ENCODE measurements around the gene NUP93. TPM values are rescaled to one million over a fixed set of nuclear protein-coding genes. Genes with fewer than 3 reads are reported as not detected.
"Not testable (repeated sequence)": the region's sequence is repeated elsewhere in the genome, so short reads cannot be mapped to it uniquely, and the experiment has no call there.

The NUP93 gene
- total and polyA plus RNA-seq, 2 donors = 58.3 to 85.9 TPM

DNA sequence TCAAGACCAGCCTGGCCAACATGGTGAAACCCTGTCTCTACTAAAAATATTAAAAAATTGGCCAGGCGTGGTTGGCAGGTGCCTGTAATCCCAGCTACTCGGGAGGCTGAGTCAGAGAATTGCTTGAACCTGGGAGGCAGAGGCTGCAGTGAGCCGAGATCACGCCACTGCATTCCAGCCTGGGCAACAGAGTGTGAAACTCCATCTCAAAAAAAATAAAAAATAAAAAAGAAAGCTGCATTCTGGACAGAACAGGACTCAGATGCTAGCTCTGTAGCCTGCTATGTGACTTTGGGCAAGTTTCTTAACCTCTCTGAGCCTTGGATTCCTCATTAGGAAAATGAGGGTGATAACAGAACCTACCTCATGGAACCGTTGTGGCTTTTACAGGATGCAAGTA, 138.8 kb downstream of the NUP93 start:
- not testable (repeated sequence) for H3K36me3 ChIP-seq (ENCODE audit: control insufficient read depth in 2 of 2, insufficient read depth in 2 of 2, low read length in 1 of 2); H3K27ac ChIP-seq (ENCODE audit: low read depth in 1 of 2, low read length in 1 of 2); H3K27me3 ChIP-seq (ENCODE audit: control insufficient read depth in 2 of 2, insufficient read depth in 1 of 2, low read length in 1 of 2); H3K4me1 ChIP-seq (ENCODE audit: control insufficient read depth in 2 of 2, insufficient read depth in 2 of 2, low read length in 2 of 2); H3K9me3 ChIP-seq (ENCODE audit: control insufficient read depth in 2 of 2, insufficient read depth in 1 of 2, low read length in 1 of 2); DNase-seq (ENCODE audit: low read depth in 6 of 9, low spot score in 9 of 9); H3K4me3 ChIP-seq (ENCODE audit: low read length in 2 of 2)
- WGBS = 94% methylated on average over 5 of the region's 5 CpGs

- DNase-seq (ENCODE audit: low read depth in 6 of 9, low spot score in 9 of 9) = no peak
- WGBS = 92% methylated on average over 24 of the region's 24 CpGs
- no peak overlapping the region for H3K4me3 ChIP-seq (ENCODE audit: low read length in 2 of 2)
Measured at GRCh38 chr16:56869513-56870275, 139.8 kb downstream of the NUP93 start.

DNA sequence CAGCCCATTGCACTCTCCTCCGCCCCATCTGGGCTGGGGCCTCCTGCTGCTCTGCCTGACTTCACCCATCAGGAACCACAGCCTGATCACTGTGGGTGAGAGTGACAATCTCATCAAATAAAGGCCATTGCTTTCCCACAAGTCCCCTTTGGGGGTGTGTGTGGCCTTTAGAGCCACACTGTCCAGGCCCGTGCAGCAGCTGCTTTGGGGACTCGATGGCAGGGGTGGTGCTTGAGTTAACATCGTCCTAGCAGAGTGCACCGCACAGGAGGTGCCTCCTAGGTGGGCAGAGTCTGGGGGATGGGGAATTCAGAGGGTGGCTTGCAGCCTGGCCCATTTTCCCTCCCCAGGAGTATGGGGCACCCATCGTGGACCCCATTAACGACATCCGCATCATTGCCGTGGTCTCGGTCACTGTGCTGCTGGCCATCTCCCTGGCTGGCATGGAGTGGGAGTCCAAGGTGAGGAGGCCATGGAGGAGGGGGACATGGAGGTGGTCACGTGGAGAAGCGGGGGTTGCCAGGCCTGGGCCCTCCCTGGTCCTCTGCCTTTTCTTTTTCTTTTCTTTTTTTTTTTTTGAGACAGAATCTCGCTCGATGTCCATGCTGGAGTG, 140.5 kb downstream of the NUP93 start:
- no peak overlapping the region for H3K4me3 ChIP-seq (ENCODE audit: low read length in 2 of 2)

More at GRCh38 chr16:56869513-56870275, 139.8 kb downstream of the NUP93 start:
- no peak overlapping the region for H3K27ac ChIP-seq (ENCODE audit: low read depth in 1 of 2, low read length in 1 of 2)
- no peaks in the 10 kb centered on the region for H3K9me3 ChIP-seq (ENCODE audit: control insufficient read depth in 2 of 2, insufficient read depth in 1 of 2, low read length in 1 of 2)
- H3K36me3 ChIP-seq (ENCODE audit: control insufficient read depth in 2 of 2, insufficient read depth in 2 of 2, low read length in 1 of 2) = no peaks in the 10 kb centered on the region
- H3K4me1 ChIP-seq (ENCODE audit: control insufficient read depth in 2 of 2, insufficient read depth in 2 of 2, low read length in 2 of 2) = peaks cover 0 to 4% of the 10 kb centered on the region in 2 donors
- no peaks in the 10 kb centered on the region for H3K27me3 ChIP-seq (ENCODE audit: control insufficient read depth in 2 of 2, insufficient read depth in 1 of 2, low read length in 1 of 2)

GRCh38 chr16:56871172-56871593, 141.3 kb downstream of the NUP93 start:
- WGBS = 96% methylated on average over 7 of the region's 7 CpGs
- no peaks in the 10 kb centered on the region for H3K27me3 ChIP-seq (ENCODE audit: control insufficient read depth in 2 of 2, insufficient read depth in 1 of 2, low read length in 1 of 2)
- H3K9me3 ChIP-seq (ENCODE audit: control insufficient read depth in 2 of 2, insufficient read depth in 1 of 2, low read length in 1 of 2) = no peaks in the 10 kb centered on the region
- no peaks in the 10 kb centered on the region for H3K36me3 ChIP-seq (ENCODE audit: control insufficient read depth in 2 of 2, insufficient read depth in 2 of 2, low read length in 1 of 2)
- H3K4me3 ChIP-seq (ENCODE audit: low read length in 2 of 2) = no peak overlapping the region
- no peak overlapping the region for H3K27ac ChIP-seq (ENCODE audit: low read depth in 1 of 2, low read length in 1 of 2)
- H3K4me1 ChIP-seq (ENCODE audit: control insufficient read depth in 2 of 2, insufficient read depth in 2 of 2, low read length in 2 of 2) = peaks cover 0 to 4% of the 10 kb centered on the region in 2 donors
- no peak for DNase-seq (ENCODE audit: low read depth in 6 of 9, low spot score in 9 of 9)

More for the DNA sequence above, 140.5 kb downstream of the NUP93 start:
- Histone ChIP-seq H3K27me3 (ENCODE audit: control insufficient read depth in 2 of 2, insufficient read depth in 1 of 2, low read length in 1 of 2) (no peaks in the 10 kb centered on the region), H3K4me1 (ENCODE audit: control insufficient read depth in 2 of 2, insufficient read depth in 2 of 2, low read length in 2 of 2) (peaks cover 0 to 4% of the 10 kb centered on the region in 2 donors), H3K36me3 (ENCODE audit: control insufficient read depth in 2 of 2, insufficient read depth in 2 of 2, low read length in 1 of 2) (no peaks in the 10 kb centered on the region), H3K27ac (ENCODE audit: low read depth in 1 of 2, low read length in 1 of 2) (no peak overlapping the region), H3K9me3 (ENCODE audit: control insufficient read depth in 2 of 2, insufficient read depth in 1 of 2, low read length in 1 of 2) (no peaks in the 10 kb centered on the region)
- 97% methylated on average over 14 of the region's 14 CpGs for WGBS
- no peak for DNase-seq (ENCODE audit: low read depth in 6 of 9, low spot score in 9 of 9)

- H3K27me3 ChIP-seq (ENCODE audit: control insufficient read depth in 2 of 2, insufficient read depth in 1 of 2, low read length in 1 of 2) = no peaks in the 10 kb centered on the region
- H3K27ac ChIP-seq (ENCODE audit: low read depth in 1 of 2, low read length in 1 of 2) = no peak overlapping the region
- H3K4me1 ChIP-seq (ENCODE audit: control insufficient read depth in 2 of 2, insufficient read depth in 2 of 2, low read length in 2 of 2) = no peaks in the 10 kb centered on the region
- no peaks in the 10 kb centered on the region for H3K36me3 ChIP-seq (ENCODE audit: control insufficient read depth in 2 of 2, insufficient read depth in 2 of 2, low read length in 1 of 2)
- WGBS = 89% methylated on average over 10 of the region's 10 CpGs
- H3K4me3 ChIP-seq (ENCODE audit: low read length in 2 of 2) = no peak overlapping the region
- H3K9me3 ChIP-seq (ENCODE audit: control insufficient read depth in 2 of 2, insufficient read depth in 1 of 2, low read length in 1 of 2) = no peaks in the 10 kb centered on the region
- no peak for DNase-seq (ENCODE audit: low read depth in 6 of 9, low spot score in 9 of 9)
Measured at GRCh38 chr16:56872863-56873391, 143.0 kb downstream of the NUP93 start.

DNA sequence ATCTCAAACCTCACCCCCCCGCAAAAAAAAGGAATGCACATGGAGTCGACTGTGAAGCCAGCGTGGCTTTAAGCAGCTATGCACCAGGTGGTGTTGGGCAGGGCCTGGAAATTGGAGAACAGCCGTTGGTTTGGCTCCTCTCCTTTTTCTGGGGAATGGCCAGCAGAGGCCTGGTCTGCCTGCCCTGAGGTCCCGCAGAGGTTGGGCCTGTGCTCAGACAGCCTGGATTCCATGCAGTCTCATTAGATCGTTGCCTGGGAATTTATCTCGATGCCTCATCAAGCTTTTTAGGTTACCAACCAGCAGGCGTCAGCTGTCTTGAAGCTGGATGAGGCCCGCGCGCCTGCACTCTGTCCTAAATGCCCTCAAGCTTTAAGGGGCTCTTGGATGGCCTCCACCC, 144.9 kb downstream of the NUP93 start:
- Histone ChIP-seq H3K36me3 (ENCODE audit: control insufficient read depth in 2 of 2, insufficient read depth in 2 of 2, low read length in 1 of 2) (no peaks in the 10 kb centered on the region), H3K27me3 (ENCODE audit: control insufficient read depth in 2 of 2, insufficient read depth in 1 of 2, low read length in 1 of 2) (no peaks in the 10 kb centered on the region), H3K27ac (ENCODE audit: low read depth in 1 of 2, low read length in 1 of 2) (no peak overlapping the region), H3K4me3 (ENCODE audit: low read length in 2 of 2) (no peak overlapping the region), H3K9me3 (ENCODE audit: control insufficient read depth in 2 of 2, insufficient read depth in 1 of 2, low read length in 1 of 2) (no peaks in the 10 kb centered on the region), H3K4me1 (ENCODE audit: control insufficient read depth in 2 of 2, insufficient read depth in 2 of 2, low read length in 2 of 2) (no peaks in the 10 kb centered on the region)
- 95% methylated on average over 11 of the region's 11 CpGs for WGBS
- DNase-seq (ENCODE audit: low read depth in 6 of 9, low spot score in 9 of 9) = no peak

DNA sequence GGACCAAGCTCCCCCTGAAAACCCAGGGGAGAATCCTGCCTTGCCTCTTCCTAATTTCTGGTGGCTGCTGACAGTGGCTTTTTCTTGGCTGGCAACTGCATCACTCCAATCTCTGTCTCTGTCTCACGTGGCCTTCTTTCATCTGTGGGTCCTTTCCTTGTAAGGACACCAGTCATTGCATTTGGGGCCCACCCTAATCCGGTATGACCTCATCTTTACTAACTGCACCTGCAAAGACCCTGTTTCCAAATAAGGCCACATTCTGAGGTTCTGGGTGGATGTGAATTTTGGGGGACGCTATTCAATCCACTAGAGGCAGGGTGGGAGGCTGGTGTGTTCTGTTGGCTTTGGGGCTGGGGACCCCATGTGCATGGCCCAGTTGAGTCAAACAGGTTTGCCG, 146.1 kb downstream of the NUP93 start:
- Histone ChIP-seq H3K9me3 (ENCODE audit: control insufficient read depth in 2 of 2, insufficient read depth in 1 of 2, low read length in 1 of 2) (no peaks in the 10 kb centered on the region), H3K27me3 (ENCODE audit: control insufficient read depth in 2 of 2, insufficient read depth in 1 of 2, low read length in 1 of 2) (no peaks in the 10 kb centered on the region), H3K36me3 (ENCODE audit: control insufficient read depth in 2 of 2, insufficient read depth in 2 of 2, low read length in 1 of 2) (no peaks in the 10 kb centered on the region), H3K4me1 (ENCODE audit: control insufficient read depth in 2 of 2, insufficient read depth in 2 of 2, low read length in 2 of 2) (no peaks in the 10 kb centered on the region), H3K4me3 (ENCODE audit: low read length in 2 of 2) (no peak overlapping the region), H3K27ac (ENCODE audit: low read depth in 1 of 2, low read length in 1 of 2) (no peak overlapping the region)
- WGBS = 93% methylated on average over 4 of the region's 4 CpGs
- DNase-seq (ENCODE audit: low read depth in 6 of 9, low spot score in 9 of 9) = no peak

- Histone ChIP-seq H3K4me1 (ENCODE audit: control insufficient read depth in 2 of 2, insufficient read depth in 2 of 2, low read length in 2 of 2) (no peaks in the 10 kb centered on the region), H3K4me3 (ENCODE audit: low read length in 2 of 2) (no peak overlapping the region), H3K27ac (ENCODE audit: low read depth in 1 of 2, low read length in 1 of 2) (no peak overlapping the region), H3K36me3 (ENCODE audit: control insufficient read depth in 2 of 2, insufficient read depth in 2 of 2, low read length in 1 of 2) (no peaks in the 10 kb centered on the region), H3K27me3 (ENCODE audit: control insufficient read depth in 2 of 2, insufficient read depth in 1 of 2, low read length in 1 of 2) (no peaks in the 10 kb centered on the region), H3K9me3 (ENCODE audit: control insufficient read depth in 2 of 2, insufficient read depth in 1 of 2, low read length in 1 of 2) (no peaks in the 10 kb centered on the region)
- DNase-seq (ENCODE audit: low read depth in 6 of 9, low spot score in 9 of 9) = no peak
- 97% methylated on average over 13 of the region's 13 CpGs for WGBS
Measured at GRCh38 chr16:56877486-56878182, 147.7 kb downstream of the NUP93 start.

Measured in thymus (tissue), 11 donors.